BJ (cell line): Measurements from ENCODE around the gene PIAS3. TPM values are rescaled to one million over a fixed set of nuclear protein-coding genes. Genes with fewer than 3 reads are reported as not detected.
A peak's percentile ranks its signal among the peaks of the same experiment; 100 is the strongest.
"Not testable (repeated sequence)": the region's sequence is repeated elsewhere in the genome, so short reads cannot be mapped to it uniquely, and the experiment has no call there.

ENCODE experiments used
- CTCF ChIA-PET: fragments of 350-600 bp; formaldehyde crosslinking; extraction: SDS; loops from one replicate; lab custom pipeline; 2021; ENCODE audit warnings: antibody characterized with exemption, inconsistent platforms; lab: Yijun Ruan, JAX
- POLR2A ChIA-PET: fragments of 300-600 bp; sonication (Branson Sonifier 250); formaldehyde crosslinking; extraction: SDS; loops from one replicate; lab custom pipeline; 2021; ENCODE audit warnings: antibody characterized with exemption; lab: Charles Lee
- DNase-seq: peaks from one replicate; pipeline ENCODE4 v3.0.0-alpha.2; 2011; ENCODE audit warnings: low read depth
- H3K27me3 ChIP-seq: 2 replicates; pipeline ENCODE4 v1.6.0; 2011; ENCODE audit warnings: low read length; ENCODE audit not compliant: control insufficient read depth, insufficient read depth
- H3K36me3 ChIP-seq: 2 replicates; pipeline ENCODE4 v1.5.1; 2011; ENCODE audit warnings: low read length; ENCODE audit not compliant: control insufficient read depth, insufficient read depth
- H3K4me3 ChIP-seq: 2 replicates; pipeline ENCODE4 v1.5.1; 2011; ENCODE audit warnings: low read depth, mild to moderate bottlenecking, control low read depth, low read length
- CTCF ChIP-seq: IDR thresholded peaks from 2 replicates; pipeline ENCODE4 v1.5.1; 2011; ENCODE audit warnings: low read depth, mild to moderate bottlenecking, control low read depth, inconsistent platforms, low read length, moderate library complexity; ENCODE audit not compliant: insufficient read depth
- polyA plus RNA-seq: library from polyadenylated mRNA; depleted of rRNA; stranded (reverse); fragments of >200 nt; gene quantifications from 2 replicates; pipeline ENCODE4 v1.2.3, GENCODE V29; 2011

PIAS3 gene
- polyA plus RNA-seq, 1 experiment = 38.0 TPM

GRCh38 chr1:145845144-145845513 is 13.8 kb downstream of the PIAS3 start:
- POLR2A ChIA-PET = interaction anchor here (0.6 kb wide), 1 partner anchor 66 kb away, joined by 4 read pairs; no protein-coding TSS in a partner anchor
- Histone ChIP-seq H3K36me3 (peaks cover 17% of the 10 kb centered on the region), H3K27me3 (no peaks in the 10 kb centered on the region), H3K4me3 (peak overlapping the region; percentile 60)
- DNase-seq = no peak
- TF ChIP-seq CTCF = no peak
- CTCF ChIA-PET = interaction anchor here (0.8 to 11.1 kb wide), 35 partner anchors 8 to 194 kb away, joined by 3 to 179 read pairs (median 7); partner anchors contain the start of genes ANKRD34A, ANKRD35, HJV and ITGA10

- H3K36me3 ChIP-seq = peaks cover 16% of the 10 kb centered on the region
- no peak for DNase-seq
- H3K4me3 ChIP-seq = no peak overlapping the region
- ChIA-PET CTCF (interaction anchor here (0.8 to 11.1 kb wide), 4 partner anchors 15 to 165 kb away, joined by 3 to 179 read pairs (median 14); partner anchors contain the start of gene PIAS3), POLR2A (no interaction called here)
- H3K27me3 ChIP-seq = no peaks in the 10 kb centered on the region
- no peak for TF ChIP-seq CTCF
These were observed 15.8 kb downstream of the PIAS3 start for GRCh38 chr1:145843031-145843430.

- ChIA-PET CTCF (interaction anchor here (0.9 to 1.5 kb wide), 3 partner anchors 8 to 117 kb away, joined by 3 to 5 read pairs (median 4); partner anchors contain the start of genes ITGA10 and NUDT17), POLR2A (no interaction called here)
- Histone ChIP-seq H3K36me3 (peaks cover 25% of the 10 kb centered on the region), H3K27me3 (no peaks in the 10 kb centered on the region), H3K4me3 (no peak overlapping the region)
- no peak for DNase-seq
- TF ChIP-seq CTCF = no peak
These were observed 21.2 kb downstream of the PIAS3 start for GRCh38 chr1:145837656-145838055.

GRCh38 chr1:145830810-145831209 is 28.1 kb downstream of the PIAS3 start:
- CTCF ChIA-PET = interaction anchor here (0.6 to 6.1 kb wide), 2 partner anchors 15 to 29 kb away, joined by 4 to 51 read pairs; partner anchors contain the start of gene NUDT17
- H3K27me3 ChIP-seq, H3K4me3 ChIP-seq, DNase-seq: not testable (repeated sequence)
- H3K36me3 ChIP-seq = peaks cover 20% of the 10 kb centered on the region
- POLR2A ChIA-PET = interaction anchor here (0.7 kb wide), 1 partner anchor 14 kb away, joined by 13 read pairs; no protein-coding TSS in a partner anchor

GRCh38 chr1:145828367-145829026 is 30.4 kb downstream of the PIAS3 start:
- Histone ChIP-seq H3K27me3 (no peaks in the 10 kb centered on the region), H3K36me3 (peaks cover 19% of the 10 kb centered on the region), H3K4me3 (no peak overlapping the region)
- CTCF ChIA-PET = interaction anchor here (1.5 kb wide), 2 partner anchors 15 to 17 kb away, joined by 3 to 4 read pairs; no protein-coding TSS in a partner anchor
- TF ChIP-seq CTCF = no peak
- POLR2A ChIA-PET = no interaction called here
- DNase-seq = no peak
